GM20431 (cell line): Measurements from ENCODE around the gene RANBP9.

Source experiments
- in situ Hi-C: fragments of 300-500 bp; cut with MseI, MboI; formaldehyde crosslinking; loops from one replicate; pipeline ENCODE4 v1.15.0; 2020; ENCODE audit warnings: low sequenced_read_pairs; ENCODE audit not compliant: unreplicated experiment

The RANBP9 gene

DNA sequence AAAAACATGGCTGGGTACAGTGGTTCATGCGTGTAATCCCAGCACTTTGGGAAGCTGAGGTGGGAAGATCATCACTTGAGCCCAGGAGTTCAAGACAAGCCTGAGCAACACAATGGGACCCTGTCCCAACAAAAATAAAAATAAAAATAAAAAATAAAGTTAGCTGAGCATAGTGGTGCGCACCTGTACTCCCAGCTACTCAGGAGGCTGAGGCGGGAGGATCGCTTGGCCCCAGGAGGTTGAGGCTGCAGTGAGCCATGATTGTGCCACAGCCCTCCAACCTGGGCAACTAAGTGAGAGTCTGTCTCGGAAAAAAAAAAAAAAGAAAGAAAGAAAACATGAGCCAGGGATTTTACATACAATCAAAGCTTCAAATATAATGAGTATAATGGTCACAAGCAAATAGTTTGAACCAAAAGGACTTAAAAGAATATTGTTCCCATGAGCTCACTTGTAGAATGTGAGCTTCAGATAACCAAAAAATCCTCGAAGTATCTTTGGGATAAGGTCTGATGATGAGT lies 31.1 kb downstream of the RANBP9 start:
- in situ Hi-C loops, result no loop called here

DNA sequence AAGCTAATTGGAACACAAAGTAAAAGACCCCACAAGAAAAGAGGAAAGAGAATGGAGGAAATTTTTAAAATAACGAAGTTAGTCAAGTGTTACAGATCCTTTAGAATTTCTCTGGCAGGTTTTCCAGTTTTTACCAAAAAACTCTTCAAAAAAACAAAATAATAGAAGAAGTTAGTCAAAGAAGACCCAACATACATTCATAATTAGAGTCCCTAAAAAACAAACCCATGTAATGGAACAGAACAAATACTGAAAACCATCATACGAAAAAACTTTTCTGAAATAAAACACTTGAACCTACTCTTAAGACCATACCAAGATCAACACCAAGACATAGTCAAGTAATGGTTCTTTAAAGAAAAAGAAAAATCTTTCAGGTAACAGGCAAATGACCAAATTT lies 31.6 kb downstream of the RANBP9 start:
- in situ Hi-C loops, result no loop called here

DNA sequence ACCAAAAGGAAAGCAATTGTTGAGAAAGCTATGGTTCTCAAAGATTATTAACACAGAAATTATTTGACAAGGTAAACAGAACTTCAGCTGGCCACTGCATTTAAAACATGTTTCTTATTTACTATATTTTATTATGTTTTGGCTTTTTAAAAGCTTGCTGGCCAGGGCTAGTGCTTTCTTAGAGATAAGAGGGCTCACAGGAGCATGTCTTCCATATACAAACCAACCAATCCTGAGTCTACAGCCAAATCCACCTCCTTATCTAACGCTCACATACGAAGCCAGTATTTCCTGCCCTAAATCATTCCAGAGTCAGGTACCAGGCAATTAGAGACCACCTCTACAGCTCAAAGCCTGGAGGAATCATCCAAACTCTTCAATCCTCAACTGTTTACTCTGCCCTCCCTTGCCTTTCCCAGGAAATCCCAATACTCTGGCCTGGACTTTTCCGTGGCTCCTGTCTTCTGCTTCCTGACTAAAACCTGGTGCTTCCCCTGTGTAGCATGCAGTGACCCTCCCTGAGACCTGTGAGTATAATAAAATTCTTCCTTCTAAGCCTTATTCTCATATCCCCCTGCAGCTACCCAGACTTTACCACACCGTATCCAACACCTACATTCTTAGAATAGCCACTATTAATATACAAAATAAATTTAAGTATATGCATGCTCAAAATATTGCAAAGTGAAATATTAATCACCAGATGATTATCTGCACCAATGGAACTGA lies 33.2 kb downstream of the RANBP9 start:
- in situ Hi-C loops, result no loop called here

DNA sequence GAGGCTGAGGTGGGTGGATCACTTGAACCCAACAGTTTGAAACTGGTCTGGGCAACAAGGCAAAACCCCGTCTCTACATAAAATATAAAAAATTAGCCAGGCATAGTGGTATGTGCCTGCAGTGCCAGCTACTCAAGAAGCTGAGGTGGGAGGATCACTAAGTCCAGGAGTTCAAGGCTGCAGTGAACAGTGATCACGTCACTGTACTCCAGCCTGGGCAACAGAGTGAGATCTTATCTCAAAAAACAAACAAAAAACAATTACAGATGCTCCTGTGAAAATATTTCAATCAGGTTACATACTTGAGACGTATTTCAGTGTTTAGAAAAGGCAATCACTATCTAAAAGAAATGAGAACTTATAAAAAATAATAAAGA lies 33.8 kb downstream of the RANBP9 start:
- in situ Hi-C loops, result no loop called here

DNA sequence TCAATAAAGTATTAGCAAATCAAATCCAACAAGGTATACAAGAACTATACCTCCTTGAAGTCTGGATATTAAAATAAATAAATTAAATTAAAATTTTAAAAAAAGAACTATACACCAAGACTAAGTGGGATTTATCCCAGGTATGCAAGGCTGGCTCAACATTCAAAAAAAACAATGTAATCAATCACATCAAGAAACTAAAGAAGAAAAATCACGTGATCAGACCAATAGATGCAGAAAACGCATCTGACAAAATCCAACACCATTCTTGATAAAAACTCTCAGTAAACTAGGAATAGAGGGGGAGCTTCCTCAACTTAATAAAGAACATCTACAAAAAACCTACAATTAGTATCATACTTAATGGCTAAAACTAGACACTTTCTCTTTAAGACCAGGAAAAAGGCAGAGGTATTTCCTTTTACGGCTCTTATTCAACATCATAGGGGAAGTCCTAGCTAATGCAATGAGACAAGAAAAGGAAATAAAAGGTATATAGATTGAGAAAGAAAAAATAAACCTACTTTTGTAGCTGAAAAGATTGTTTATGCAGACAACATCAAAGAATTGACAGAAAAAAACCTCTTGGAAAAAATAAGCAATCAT lies 35.0 kb downstream of the RANBP9 start:
- in situ Hi-C loops, result no loop called here

DNA sequence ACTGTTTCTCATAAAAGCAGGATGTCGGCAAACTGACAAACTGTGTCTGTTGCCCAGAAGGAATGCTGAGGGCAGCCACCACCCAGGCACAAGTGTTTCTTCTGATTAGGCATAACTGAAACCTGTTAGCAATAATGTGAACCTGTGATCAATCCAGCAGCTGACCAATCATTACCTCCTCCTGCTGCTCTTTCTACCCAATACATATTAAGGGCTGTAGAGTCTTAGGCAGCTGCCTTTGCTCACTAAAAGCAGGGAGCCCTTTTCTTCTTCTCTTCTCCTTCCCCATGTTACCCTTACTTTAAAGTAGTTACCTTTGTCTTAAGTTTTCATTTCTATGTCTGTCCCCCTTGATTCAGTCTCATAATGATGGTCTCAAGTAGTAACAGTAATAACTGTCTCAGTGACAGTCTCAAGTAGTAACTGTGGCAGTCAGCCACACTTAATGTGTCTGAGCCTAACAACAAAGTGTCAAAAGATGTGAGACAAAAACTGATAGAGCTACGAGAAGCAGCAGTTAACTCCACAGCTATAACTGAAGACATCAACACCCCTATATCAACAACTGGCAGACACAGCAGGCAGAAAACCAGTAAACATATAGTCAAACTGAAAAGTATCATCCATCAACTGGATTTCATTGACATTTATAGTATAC lies 37.0 kb downstream of the RANBP9 start:
- in situ Hi-C loops, result no loop called here

DNA sequence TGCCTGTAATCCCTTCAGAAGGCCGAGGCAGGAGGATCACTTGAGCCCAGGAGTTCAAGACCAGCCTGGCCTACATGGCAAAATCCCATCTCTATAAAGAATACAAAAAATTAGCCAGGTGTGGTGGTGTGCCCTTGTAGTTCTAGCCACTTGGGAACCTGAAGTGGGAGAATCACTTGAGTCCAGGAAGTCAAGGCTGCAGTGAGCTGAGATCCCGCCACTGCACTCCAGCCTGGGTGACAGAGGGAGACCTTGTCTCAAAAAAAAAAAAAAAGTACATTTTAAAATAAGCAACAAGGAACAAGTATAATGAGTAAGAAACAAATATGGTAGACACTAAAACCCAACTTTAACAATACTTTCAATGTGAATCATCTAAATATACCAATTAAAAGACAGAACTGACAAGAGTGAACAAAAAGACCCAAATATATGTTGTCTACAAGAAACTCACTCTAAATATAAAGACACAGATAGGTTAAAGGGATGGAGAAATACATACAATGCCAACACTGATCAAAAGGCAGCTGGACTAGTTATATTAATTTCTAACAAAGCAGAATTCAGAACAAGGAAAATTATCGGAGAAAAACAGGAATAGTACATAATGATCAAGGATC lies 37.7 kb downstream of the RANBP9 start:
- in situ Hi-C loops, result no loop called here

DNA sequence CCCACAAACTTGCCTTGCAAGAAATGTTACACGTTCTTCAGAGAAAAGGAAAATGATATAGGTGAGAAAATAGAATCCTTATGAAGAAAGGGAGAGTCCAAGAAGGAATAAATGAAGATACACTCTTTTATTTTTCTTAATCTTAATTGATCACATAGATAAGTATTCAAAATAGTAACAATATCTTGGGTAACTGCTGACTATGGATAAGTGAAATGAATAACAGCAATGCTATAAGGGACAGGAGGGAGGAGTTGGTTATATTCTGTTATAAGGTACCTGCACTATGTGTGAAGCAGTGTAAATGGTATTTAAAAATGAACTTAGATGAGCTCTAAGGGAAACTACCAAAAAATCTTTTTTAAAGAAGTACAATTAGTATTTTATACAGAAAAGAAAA lies 38.3 kb downstream of the RANBP9 start:
- in situ Hi-C loops, result no loop called here

DNA sequence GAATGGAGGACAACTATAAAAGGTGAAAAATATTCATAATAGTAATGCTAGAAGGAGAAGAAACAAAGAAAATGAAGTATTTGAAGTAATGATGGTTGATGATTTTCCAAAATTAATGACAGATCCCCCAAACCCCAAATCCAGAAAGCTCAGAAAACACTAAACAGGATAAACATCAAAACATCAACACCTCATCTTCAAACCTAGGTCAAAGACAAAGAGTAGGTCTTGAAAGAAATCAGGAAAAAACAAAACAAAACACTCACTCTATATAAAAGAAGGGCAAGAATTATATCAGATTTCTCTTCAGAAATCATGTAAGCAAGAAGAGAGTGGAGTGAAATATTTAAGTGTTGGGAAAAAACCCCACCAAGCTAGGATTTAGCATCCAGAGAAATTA lies 38.7 kb downstream of the RANBP9 start:
- in situ Hi-C loops, result no loop called here

DNA sequence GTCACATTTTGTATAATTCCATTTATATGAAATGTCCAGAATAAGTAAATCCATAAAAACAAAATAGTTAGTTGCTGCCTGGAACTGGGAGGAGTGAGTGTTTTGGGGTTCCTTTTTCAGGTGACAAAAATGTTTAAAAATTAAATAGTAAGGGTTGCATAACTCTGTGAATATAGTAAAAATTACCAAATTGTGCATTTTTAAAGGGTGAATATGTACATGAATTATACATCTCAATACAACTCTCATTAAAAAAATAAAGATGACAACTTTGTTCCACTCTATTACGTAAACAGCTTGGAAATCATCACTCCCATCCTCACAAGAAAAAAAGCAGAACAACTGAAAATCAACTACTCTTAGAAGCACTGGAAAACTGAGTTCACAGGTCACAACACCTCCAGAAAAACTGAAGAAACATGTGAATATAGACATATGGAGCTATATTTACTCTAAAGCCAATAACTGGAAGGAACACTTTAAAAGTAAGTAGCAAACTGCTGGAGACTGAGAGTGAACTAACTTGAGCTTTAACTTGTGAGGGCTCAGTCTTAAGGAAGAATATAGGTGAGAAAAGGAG lies 40.0 kb downstream of the RANBP9 start:
- in situ Hi-C loops, result no loop called here

DNA sequence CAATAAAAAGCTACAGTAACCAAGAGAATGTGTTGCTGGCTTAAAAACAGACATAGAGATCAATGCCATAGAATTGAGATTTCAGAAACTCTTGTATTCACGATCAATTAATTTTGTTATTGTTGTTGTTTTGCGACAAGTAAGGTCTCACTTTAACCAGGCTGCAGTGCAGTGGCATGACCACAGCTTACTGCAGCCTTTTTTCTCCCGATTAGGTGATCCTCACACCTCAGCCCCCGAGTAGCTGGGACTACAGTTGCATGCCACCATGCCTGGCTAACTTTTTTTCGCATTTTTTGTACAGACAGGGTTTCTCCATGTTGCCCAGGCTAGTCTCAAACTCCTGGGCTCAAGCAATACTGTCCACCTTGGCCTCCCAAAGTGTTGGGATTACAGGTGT lies 42.2 kb downstream of the RANBP9 start:
- in situ Hi-C loops, result no loop called here

DNA sequence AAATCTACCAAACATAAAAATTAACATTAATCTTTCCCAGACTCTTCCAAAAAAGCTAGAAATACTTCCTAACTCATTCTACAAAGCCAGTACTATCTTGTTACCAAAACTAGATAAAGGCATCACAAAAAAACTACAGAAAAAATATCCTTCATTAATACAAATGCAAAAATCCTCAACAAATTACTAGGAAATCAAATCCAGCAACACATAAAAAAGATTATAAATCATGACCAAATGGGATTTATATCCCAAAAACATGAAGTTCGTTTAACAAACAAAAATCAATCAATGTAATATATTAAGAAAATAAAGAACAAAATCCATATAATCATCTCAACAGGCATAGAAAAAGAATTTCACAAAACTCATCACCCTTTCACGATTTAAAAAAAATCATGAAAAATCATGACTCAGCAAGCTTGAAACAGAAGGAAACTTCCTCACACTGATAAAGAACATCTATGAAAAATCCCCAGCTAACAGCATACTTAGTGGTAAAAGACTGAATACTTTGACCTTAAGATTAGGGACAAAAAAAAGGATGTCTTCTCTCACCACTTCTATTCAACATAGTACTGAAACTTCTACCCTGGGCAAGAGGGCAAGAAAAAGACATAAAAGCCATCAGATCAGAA lies 43.2 kb downstream of the RANBP9 start:
- in situ Hi-C loops, result no loop called here

DNA sequence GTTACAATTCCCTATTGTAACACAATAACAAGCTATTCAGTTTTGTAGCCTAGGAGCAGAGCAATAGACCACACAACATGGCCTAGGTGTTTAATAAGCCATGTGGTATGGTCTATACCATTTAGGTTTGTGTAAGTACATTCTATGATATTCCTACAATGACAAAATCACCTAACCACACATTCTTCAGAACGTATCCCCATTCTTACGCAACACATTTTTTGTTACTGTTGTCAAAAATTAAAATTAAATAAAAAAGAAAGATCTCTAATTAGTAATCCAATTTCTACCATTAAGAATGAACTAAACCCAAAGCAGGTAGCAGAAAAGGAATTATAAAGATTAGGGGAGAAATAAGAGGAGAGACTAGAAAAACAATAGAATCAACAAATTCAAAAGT lies 44.0 kb downstream of the RANBP9 start:
- in situ Hi-C loops, result no loop called here

DNA sequence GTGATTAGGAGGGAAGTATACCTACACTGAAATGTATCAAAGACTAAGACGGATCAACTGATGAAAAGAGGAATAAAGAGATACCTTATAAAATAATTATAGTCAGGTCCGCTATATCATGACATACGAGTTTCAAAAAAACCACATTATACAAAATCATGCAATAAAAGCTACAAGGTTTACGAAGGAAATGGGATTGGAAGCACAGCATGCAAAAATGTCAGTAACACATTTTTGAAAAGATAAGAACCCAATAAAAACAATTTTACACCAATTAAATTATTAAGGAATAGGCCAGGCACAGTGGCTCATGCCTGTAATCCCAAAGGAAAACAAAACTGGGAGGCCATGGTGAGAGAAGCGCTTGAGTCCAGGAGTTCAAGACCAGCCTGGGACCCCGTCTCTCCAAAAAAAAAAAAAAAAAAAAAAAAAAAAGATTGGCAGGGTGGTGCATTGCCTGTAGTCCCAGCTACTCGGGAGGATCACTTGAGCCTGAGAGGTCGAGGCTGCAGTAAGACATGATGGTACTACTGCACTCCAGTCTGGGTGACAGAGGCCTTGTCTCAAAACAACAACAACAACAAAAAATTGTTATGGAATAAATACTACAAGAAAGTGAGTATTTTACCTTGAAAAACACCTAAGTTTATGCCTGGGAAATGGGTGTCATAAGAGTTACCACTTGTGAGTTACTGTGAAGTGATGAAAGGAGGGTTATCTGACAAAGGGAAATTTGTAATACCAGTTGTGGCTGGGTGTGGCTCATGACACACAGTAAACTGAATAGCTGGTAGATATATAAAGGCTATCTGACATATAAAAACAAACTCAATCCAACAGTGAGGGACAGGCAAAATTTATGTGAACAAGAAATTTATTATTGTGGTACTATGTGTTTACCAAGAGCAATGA lies 45.2 kb downstream of the RANBP9 start:
- in situ Hi-C loops, result no loop called here

DNA sequence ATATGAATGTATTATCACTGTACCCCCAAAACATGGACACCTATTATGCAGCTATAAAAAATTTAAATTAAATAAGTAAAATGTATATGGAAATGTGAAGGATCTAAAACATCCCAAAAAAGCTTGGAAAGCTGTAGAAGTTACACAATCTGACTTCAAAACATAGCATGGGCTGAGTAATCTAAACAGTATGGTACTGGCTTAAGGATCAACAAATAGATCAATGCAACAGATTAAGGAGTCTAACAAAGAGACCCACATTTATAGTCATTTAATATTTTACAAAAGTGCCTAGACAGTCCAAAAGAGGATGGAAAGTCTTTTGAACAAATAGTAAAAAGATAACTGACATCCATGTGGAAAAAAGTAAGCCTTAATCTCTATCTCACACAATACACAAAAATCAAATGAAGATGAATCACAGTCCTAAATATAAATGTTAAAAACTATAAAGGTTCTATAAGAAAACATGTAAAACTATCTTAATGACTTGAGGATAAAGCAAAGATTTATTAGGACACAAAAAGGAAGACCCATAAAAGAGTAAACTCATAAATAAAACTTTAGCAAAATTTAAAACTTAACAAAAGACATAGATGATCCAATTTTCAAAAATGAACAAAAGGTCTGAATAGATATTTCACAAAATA lies 46.8 kb downstream of the RANBP9 start:
- in situ Hi-C loops, result no loop called here

DNA sequence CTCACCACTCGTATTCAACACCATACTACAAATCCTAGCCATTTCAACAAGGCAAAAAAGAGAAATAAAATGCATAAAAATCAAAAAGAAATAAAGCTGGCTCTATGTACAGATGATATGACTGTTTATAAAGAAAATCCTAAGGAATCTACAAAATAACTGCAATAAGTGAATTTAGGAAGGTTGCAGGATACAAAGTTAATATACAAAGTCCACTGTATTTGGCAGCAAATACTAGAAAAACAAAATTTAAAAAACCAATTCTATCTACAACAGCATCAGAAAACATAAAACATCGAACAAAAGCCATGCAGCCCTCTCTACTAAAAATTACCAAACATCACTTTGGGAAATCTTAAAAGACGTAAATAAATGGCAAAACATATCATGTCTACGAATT lies 47.6 kb downstream of the RANBP9 start:
- in situ Hi-C loops, result no loop called here

DNA sequence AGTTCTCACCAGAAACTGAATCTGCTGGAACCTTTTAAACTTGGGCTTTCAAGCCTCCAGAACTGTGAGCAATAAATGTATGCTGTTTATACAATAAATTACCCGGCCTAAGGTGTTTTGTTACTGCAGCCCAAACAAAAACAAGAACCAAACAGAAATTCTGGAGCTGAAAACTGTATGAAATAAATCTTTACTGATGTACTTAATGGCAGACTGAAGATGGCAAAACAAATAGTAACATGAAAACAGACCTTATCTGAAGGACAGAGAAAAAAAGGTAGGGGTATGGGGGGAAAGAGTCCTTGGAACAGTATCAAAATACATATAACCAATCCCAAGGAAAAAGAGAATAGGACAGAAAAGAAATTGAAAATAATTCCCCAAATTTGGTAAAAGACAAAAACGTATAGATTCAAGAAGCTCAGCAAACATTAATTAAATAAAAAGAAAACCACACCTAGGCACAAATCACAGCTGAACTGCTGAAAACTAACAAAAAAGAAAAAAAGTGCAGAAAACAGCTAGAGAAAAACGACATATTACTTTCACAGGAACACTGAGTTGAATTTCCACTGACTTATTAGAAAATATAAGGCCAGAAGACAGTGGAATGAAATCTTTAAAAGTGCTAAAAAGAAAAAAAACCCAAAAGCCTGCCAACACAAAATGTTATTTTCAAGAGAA lies 48.8 kb downstream of the RANBP9 start:
- in situ Hi-C loops, result no loop called here

DNA sequence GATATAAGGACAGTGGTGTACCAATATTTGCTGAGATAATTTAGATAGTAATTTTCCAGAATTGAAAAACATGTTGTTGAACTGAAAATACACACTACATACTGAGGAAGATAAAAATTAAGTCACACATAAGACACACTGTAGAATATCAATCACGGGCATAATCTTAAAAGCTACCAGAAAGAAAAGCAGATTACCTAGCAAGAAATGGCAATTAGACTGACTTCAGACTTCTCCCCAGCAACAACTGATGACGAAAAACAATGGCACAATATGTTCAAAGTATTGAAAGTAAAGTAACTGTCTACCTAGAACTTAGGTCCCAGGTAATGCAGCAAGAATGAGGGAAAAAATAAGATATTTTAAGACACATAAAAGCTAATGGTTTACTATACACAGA lies 50.0 kb downstream of the RANBP9 start:
- in situ Hi-C loops, result no loop called here
